NB4 (cell line): ENCODE data around the gene ABI3.

Experiments used
- DNase-seq: peaks from one replicate; pipeline ENCODE4 v3.0.0; 2010; ENCODE audit warnings: low read depth
- H3K4me3 ChIP-seq: one replicate; pipeline ENCODE4 v1.5.1; 2011; ENCODE audit warnings: mild to moderate bottlenecking, low read depth, low read length, moderate library complexity
- CTCF ChIP-seq: IDR thresholded peaks from one replicate; pipeline ENCODE4 v1.5.1; 2012; ENCODE audit warnings: low read depth, low read length
- MAX ChIP-seq: IDR thresholded peaks from 2 replicates; pipeline ENCODE4 v1.6.1; 2011; ENCODE audit warnings: low read depth, low read length
- MYC ChIP-seq: IDR thresholded peaks from 2 replicates; pipeline ENCODE4 v1.6.1; 2011; ENCODE audit warnings: low read depth, low read length
- POLR2A ChIP-seq: IDR thresholded peaks from 2 replicates; pipeline ENCODE4 v1.6.1; 2011; ENCODE audit warnings: mild to moderate bottlenecking; ENCODE audit not compliant: insufficient read length; ENCODE audit errors: extremely low read depth

ABI3 gene

DNA sequence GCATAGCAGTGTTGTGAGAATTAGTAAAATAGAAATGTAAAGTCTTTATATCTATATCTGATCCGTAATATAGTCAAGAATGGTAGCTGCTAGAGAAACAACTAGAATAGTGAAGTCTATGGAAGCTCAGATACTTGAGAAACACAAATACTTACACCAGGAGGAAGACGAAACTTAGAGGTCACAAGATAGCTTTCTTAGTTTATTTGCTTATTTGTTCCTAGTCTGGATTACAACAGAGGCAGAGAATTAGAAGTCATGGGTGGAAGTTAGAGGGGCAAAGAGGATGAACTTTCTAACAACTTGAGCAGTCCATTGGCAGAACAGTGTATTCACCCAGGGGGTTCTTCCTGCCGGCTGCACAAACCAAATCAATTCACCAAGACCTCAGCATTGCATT lies 14.0 kb upstream of the ABI3 start:
- TF ChIP-seq POLR2A: no peak
- no peak for TF ChIP-seq MAX
- TF ChIP-seq MYC: no peak
- no peak for TF ChIP-seq CTCF
- no peak overlapping the region for H3K4me3 ChIP-seq
- DNase-seq: no peak

DNA sequence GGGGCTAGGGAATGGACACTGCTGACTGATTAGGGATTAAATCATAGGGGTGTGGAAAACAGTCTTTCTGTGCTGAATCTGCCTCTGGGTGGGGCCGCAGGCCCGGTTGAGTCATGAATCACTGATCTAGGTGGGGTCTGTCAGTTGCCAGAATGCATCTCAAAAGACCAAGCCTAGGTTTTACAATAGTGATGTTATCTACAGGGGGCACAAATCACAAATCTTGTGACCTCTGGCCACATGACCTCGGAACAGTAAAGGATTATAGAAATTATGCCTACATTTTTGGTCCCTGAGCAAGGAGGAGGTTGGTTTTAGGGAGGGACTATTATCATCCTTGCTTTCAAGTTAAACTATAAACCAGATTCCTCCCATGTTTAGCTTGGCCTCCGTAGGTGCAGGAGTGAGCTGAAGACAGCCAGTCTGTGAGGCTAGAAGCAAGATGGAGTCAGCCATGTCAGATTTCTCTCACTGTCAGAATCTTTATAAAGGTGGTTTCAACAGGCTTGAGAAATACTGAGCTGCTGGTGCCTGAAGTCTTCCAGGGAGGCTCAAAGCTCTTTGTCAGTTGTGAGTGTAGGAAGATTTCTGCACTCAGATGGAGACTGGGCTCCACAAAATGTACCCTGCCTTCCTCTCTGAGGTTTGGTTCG lies 13.0 kb upstream of the ABI3 start:
- DNase-seq: no peak
- TF ChIP-seq MYC: no peak
- TF ChIP-seq MAX: no peak
- no peak for TF ChIP-seq CTCF
- TF ChIP-seq POLR2A: no peak
- no peak overlapping the region for H3K4me3 ChIP-seq

GRCh38 chr17:49198211-49198610 lies 12.3 kb upstream of the ABI3 start:
- no peak overlapping the region for H3K4me3 ChIP-seq
- DNase-seq: no peak
- TF ChIP-seq CTCF (no peak), MYC (no peak)

DNA sequence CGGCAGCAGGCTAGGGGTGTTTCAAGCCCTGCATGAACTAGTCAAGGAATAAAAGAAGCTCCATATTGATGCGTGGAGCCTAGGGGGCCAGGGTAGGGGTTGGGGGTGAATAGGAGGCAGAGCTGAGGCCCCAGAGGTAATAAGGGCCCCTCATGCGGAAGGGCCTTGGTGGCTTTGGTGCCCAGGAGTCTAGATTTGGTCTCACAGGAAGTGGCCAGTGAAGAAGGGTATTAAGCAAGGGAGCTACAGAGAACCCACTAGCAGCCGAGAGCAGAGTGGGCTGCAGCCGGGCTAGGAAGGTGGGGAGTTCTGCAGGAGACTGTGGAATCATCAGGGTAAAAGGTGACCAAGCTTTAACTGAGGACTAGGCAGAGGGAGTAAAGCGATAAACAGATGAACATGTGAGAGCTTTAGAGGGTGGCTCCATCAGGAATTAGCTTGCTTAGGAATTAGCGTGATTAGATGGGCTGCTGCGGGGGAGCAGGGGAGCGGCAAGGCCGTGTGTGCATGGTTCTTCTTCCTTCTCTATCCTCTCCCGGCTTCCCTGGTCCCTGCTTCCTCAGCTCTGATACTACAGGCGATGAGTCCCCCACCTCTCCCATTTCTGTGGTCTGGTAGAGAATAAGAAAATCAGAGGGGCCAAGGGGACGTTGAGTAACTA lies 10.0 kb upstream of the ABI3 start:
- no peak for TF ChIP-seq CTCF
- TF ChIP-seq POLR2A: no peak
- TF ChIP-seq MYC: no peak
- no peak for TF ChIP-seq MAX
- DNase-seq: peak; percentile 24
- H3K4me3 ChIP-seq: no peak overlapping the region

DNA sequence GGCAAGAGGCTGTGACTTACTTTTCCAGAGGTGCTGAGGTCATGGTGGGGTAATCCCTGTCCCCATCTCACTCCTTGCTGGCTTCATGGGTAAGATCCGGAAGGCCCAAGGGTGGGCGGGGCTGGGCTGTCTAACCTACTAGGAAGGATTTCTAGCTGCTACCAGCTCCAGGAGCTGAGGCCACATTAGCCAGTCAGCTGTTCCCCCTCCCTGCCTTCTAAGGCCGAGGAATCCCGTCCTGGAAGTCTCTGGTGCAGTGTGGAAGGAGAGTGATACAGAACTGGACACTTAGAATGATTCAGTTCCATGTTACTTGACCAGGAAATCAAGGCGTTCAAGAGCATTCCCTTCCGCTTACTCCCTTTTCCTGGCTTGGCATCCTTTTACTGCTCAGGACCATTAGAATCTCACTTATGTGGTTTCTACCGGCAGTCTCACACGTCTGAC lies 9.0 kb upstream of the ABI3 start:
- no peak for DNase-seq
- TF ChIP-seq MYC (no peak), MAX (no peak), POLR2A (no peak), CTCF (no peak)
- no peak overlapping the region for H3K4me3 ChIP-seq
